Body of pancreas (tissue), 4 donors: Measurements from ENCODE around the gene HIPK3.
"Not testable (repeated sequence)": the region's sequence is repeated elsewhere in the genome, so short reads cannot be mapped to it uniquely, and the experiment has no call there.

Experiments
- CTCF ChIP-seq, 7 experiments: fragments of 450-650 bp in 4 of 7; fragments of 200-600 bp in 3 of 7; sonication (generic) in 3 of 7; IDR thresholded peaks; one replicate each; pipeline ENCODE4 v1.5.1; 2016 to 2019; ENCODE audit warnings: antibody characterized with exemption in 7 of 7
- POLR2A ChIP-seq, 3 donors: fragments of 450-650 bp; IDR thresholded peaks; one replicate each; pipeline ENCODE4 v1.6.1; 2016; ENCODE audit warnings: antibody characterized with exemption in 3 of 3, mild to moderate bottlenecking in 2 of 3

GRCh38 chr11:33368475-33368874 lies 111.3 kb downstream of the HIPK3 start:
- TF ChIP-seq POLR2A, CTCF (IDR thresholded peaks at IDR 0.05): not testable (repeated sequence)
